Astrocyte (in vitro differentiated cells and primary cell): Measurements from ENCODE around the gene TMOD3. TPM values are rescaled to one million over a fixed set of nuclear protein-coding genes. Genes with fewer than 3 reads are reported as not detected.

Source experiments
- DNase-seq: peaks from one replicate; pipeline ENCODE4 v3.0.0-alpha.2; 2010; ENCODE audit warnings: low read depth
- FAIRE-seq: peaks from 2 replicates; lab custom pipeline; 2011; peaks lifted over from hg19 to GRCh38; lab: Jason Lieb, UNC
- H2AFZ ChIP-seq: 2 replicates; pipeline ENCODE4 v1.6.0; 2012; ENCODE audit warnings: low read depth, low read length, inconsistent platforms
- H3K27ac ChIP-seq: 2 replicates; pipeline ENCODE4 v1.5.1; 2011; ENCODE audit warnings: low read depth, low read length, inconsistent platforms
- H3K27me3 ChIP-seq: 2 replicates; pipeline ENCODE4 v1.6.0; 2011; ENCODE audit warnings: low read length, inconsistent platforms; ENCODE audit not compliant: insufficient read depth
- H3K36me3 ChIP-seq: 2 replicates; pipeline ENCODE4 v1.5.1; 2011; ENCODE audit warnings: low read length, inconsistent platforms; ENCODE audit not compliant: insufficient read depth
- H3K4me1 ChIP-seq: 2 replicates; pipeline ENCODE4 v1.5.1; 2011; ENCODE audit warnings: low read length, inconsistent platforms; ENCODE audit not compliant: insufficient read depth
- H3K4me2 ChIP-seq: 2 replicates; pipeline ENCODE4 v1.6.0; 2012; ENCODE audit warnings: low read length, inconsistent platforms
- H3K4me3 ChIP-seq: 2 replicates; pipeline ENCODE4 v1.5.1; 2011; ENCODE audit warnings: low read depth, mild to moderate bottlenecking, low read length, inconsistent platforms; ENCODE audit not compliant: insufficient read depth
- H3K79me2 ChIP-seq: 2 replicates; pipeline ENCODE4 v1.6.0; 2012; ENCODE audit warnings: mild to moderate bottlenecking, low read length, inconsistent platforms; ENCODE audit not compliant: insufficient read depth
- H3K9ac ChIP-seq: 2 replicates; pipeline ENCODE4 v1.6.0; 2012; ENCODE audit warnings: mild to moderate bottlenecking, low read length, inconsistent platforms
- H3K9me3 ChIP-seq: 2 replicates; pipeline ENCODE4 v1.5.1; 2012; ENCODE audit warnings: low read depth, mild to moderate bottlenecking, low read length, inconsistent platforms; ENCODE audit not compliant: insufficient read depth
- H4K20me1 ChIP-seq: 2 replicates; pipeline ENCODE4 v1.6.0; 2012; ENCODE audit warnings: low read length, inconsistent platforms; ENCODE audit not compliant: insufficient read depth
- H3K27ac Mint-ChIP-seq: one replicate; pipeline ENCODE4 v1.8.0; 2021; ENCODE audit warnings: mild to moderate bottlenecking, mixed read lengths; ENCODE audit not compliant: unreplicated experiment
- H3K27me3 Mint-ChIP-seq: one replicate; pipeline ENCODE4 v1.8.0; 2021; ENCODE audit warnings: low read depth, mixed read lengths; ENCODE audit not compliant: unreplicated experiment
- H3K36me3 Mint-ChIP-seq: one replicate; pipeline ENCODE4 v1.8.0; 2021; ENCODE audit warnings: low read depth, mixed read lengths; ENCODE audit not compliant: unreplicated experiment
- H3K4me1 Mint-ChIP-seq: one replicate; pipeline ENCODE4 v1.8.0; 2021; ENCODE audit warnings: low read depth, mixed read lengths; ENCODE audit not compliant: unreplicated experiment
- H3K4me3 Mint-ChIP-seq: one replicate; pipeline ENCODE4 v1.8.0; 2021; ENCODE audit warnings: mild to moderate bottlenecking, moderate library complexity, mixed read lengths; ENCODE audit not compliant: unreplicated experiment
- H3K9me3 Mint-ChIP-seq: one replicate; pipeline ENCODE4 v1.8.0; 2021; ENCODE audit warnings: mild to moderate bottlenecking, mixed read lengths; ENCODE audit not compliant: unreplicated experiment
- CTCF ChIP-seq: IDR thresholded peaks from 2 replicates; pipeline ENCODE4 v1.5.1; 2011; ENCODE audit warnings: low read depth, mild to moderate bottlenecking, inconsistent platforms, low read length, moderate library complexity; ENCODE audit not compliant: insufficient read depth
- EZH2 ChIP-seq: IDR thresholded peaks from 2 replicates; pipeline ENCODE4 v1.6.1; 2012; ENCODE audit warnings: mild to moderate bottlenecking, low read length, inconsistent platforms; ENCODE audit not compliant: insufficient read depth
- total RNA-seq: library from RNA; stranded (reverse); gene quantifications from 2 replicates; pipeline ENCODE4 v1.2.1, GENCODE V29; 2021

The TMOD3 gene
- total RNA-seq, 1 donor from 2014 or later: 65.2 TPM

- Histone ChIP-seq H3K4me2 (no peak overlapping the region), H3K4me3 (no peak overlapping the region), H3K9ac (no peak overlapping the region), H3K27me3 (no peaks in the 10 kb centered on the region), H4K20me1 (peaks cover 78% of the 10 kb centered on the region), H3K36me3 (no peaks in the 10 kb centered on the region), H3K27ac (no peak overlapping the region), H3K9me3 (no peaks in the 10 kb centered on the region), H3K4me1 (peaks cover 28% of the 10 kb centered on the region), H3K79me2 (peaks cover 93% of the 10 kb centered on the region), H2AFZ (no peak overlapping the region)
- no peak for DNase-seq
- Mint-ChIP-seq H3K4me1 (peaks cover 24% of the 10 kb centered on the region), H3K27me3 (no peaks in the 10 kb centered on the region), H3K9me3 (no peaks in the 10 kb centered on the region), H3K27ac (no peak overlapping the region), H3K36me3 (peaks cover 4% of the 10 kb centered on the region), H3K4me3 (no peak overlapping the region)
- FAIRE-seq: no peak
- TF ChIP-seq CTCF (no peak), EZH2 (no peak)
Observed at GRCh38 chr15:51849860-51850259, 20.4 kb downstream of the TMOD3 start.

- no peaks in the 10 kb centered on the region for H3K9me3 Mint-ChIP-seq
- DNase-seq (no peak), FAIRE-seq (no peak)
- peaks cover 76% of the 10 kb centered on the region for H4K20me1 ChIP-seq
- TF ChIP-seq EZH2 (no peak), CTCF (no peak)
- no peak overlapping the region for H3K4me2 ChIP-seq
- H3K27me3 Mint-ChIP-seq: no peaks in the 10 kb centered on the region
- no peak overlapping the region for H3K27ac ChIP-seq
- H3K36me3 Mint-ChIP-seq: peaks cover 2% of the 10 kb centered on the region
- no peak overlapping the region for H3K27ac Mint-ChIP-seq
- H3K9ac ChIP-seq: no peak overlapping the region
- no peak overlapping the region for H3K4me3 ChIP-seq
- no peaks in the 10 kb centered on the region for H3K36me3 ChIP-seq
- H3K4me3 Mint-ChIP-seq: no peak overlapping the region
- H3K27me3 ChIP-seq: no peaks in the 10 kb centered on the region
- peaks cover 100% of the 10 kb centered on the region for H3K79me2 ChIP-seq
- H2AFZ ChIP-seq: no peak overlapping the region
- no peaks in the 10 kb centered on the region for H3K4me1 ChIP-seq
- peaks cover 8% of the 10 kb centered on the region for H3K4me1 Mint-ChIP-seq
- no peaks in the 10 kb centered on the region for H3K9me3 ChIP-seq
Observed at GRCh38 chr15:51853998-51854397, 24.5 kb downstream of the TMOD3 start.

- H3K36me3 Mint-ChIP-seq: peaks cover 5% of the 10 kb centered on the region
- peaks cover 99% of the 10 kb centered on the region for H3K79me2 ChIP-seq
- H3K4me2 ChIP-seq: no peak overlapping the region
- H4K20me1 ChIP-seq: peaks cover 73% of the 10 kb centered on the region
- FAIRE-seq (no peak), DNase-seq (no peak)
- no peaks in the 10 kb centered on the region for H3K27me3 ChIP-seq
- no peak overlapping the region for H3K9ac ChIP-seq
- H3K4me3 Mint-ChIP-seq: no peak overlapping the region
- no peaks in the 10 kb centered on the region for H3K36me3 ChIP-seq
- TF ChIP-seq CTCF (no peak), EZH2 (no peak)
- no peaks in the 10 kb centered on the region for H3K27me3 Mint-ChIP-seq
- no peak overlapping the region for H3K27ac ChIP-seq
- no peaks in the 10 kb centered on the region for H3K9me3 Mint-ChIP-seq
- no peaks in the 10 kb centered on the region for H3K9me3 ChIP-seq
- no peak overlapping the region for H2AFZ ChIP-seq
- no peak overlapping the region for H3K4me3 ChIP-seq
- H3K27ac Mint-ChIP-seq: no peak overlapping the region
- H3K4me1 ChIP-seq: no peaks in the 10 kb centered on the region
- peaks cover 8% of the 10 kb centered on the region for H3K4me1 Mint-ChIP-seq
Observed at GRCh38 chr15:51855612-51856011, 26.2 kb downstream of the TMOD3 start.
